ENCODE measurements around the gene PRF1.

Gene PRF1

DNA sequence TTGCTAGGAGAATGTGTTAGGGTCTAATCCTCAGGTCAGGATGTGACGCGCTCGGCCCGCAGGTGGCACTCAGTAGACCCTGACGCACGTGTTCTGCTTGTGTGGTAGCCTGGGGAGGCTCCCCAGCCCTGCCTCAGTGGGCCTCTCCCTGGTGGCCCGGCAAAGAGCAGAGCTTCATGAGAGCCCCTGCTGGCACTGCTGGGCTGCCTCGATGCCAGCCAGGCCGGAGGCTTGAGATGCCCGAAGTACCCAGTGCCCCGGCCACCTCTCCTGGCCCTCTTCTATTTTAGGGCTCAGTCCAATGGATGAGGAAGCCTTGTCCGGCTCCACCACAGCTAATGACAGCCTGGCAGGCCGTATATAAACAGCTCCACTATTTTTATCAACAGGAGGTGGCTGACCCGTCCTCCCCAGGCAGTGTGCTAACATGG is 42.0 kb downstream of the PRF1 start:
- no peak for DNase-seq (ENCODE audit: low read depth)

DNA sequence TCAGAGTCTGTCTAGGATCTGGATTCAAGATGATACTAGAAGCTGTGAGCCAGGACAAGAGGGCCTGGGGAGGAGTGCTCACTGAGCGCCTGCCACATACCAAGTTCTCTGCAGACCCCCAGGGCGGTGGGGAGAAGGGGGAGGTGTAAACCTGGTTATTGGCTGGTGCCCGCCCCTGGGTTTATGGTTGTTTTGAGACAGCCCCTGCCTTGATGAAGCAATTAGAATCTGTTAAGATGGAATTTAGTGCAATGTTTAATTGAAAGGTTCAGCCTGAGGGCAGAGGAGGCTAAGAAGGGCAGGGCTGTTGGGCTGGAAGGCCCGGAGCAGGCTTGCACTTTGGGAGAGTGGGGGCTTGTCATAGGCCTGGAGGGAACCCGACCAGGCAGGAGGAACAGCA is 42.7 kb downstream of the PRF1 start:
- DNase-seq (ENCODE audit: low read depth), result no peak

DNA sequence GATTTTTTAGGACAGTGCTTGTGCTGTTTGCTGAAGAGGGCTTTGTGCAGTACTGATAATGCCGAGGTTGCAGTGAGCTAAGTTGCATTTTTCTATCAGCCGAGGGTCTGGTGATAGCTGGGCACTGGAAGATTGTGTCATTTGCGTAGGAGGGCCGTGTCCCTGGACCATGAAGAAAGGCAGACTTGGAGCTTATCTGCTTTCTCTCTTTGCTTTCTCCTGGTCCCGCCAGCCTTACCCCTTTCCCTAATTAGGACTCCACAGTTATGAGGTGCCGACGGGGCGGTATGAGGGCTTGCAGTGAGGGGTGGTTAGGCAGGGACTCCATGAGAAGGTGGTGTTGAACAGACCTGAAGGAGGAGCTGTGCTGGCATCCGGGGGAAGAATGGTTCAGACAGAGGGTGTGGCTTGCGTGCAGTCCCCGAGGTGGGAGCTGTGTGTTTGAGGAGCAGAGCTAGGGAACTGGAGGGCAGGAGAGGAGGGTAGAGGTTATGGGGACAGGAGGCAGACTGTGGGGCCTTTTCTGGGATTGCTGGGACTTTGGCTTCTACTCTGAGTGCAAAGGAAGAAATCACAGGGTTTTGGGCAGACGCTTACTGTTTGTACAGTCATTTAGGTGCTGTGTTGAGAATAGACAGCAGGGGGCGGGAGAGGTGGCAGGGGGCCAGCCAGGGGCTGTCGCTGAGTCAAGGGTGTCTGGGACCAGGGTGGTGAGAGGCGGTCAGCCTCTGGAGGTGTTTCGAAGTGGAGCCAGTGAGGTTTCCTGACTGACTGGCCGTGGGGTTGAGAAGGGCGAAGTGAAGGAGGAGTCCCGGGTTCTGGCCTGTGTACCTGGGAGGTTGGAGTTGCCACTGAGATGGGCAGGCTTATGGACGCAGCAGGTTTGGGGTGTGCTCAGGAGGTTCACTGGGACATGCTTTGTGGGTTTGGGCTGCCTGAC is 43.4 kb downstream of the PRF1 start:
- peak; percentile 66 for DNase-seq (ENCODE audit: low read depth)

DNA sequence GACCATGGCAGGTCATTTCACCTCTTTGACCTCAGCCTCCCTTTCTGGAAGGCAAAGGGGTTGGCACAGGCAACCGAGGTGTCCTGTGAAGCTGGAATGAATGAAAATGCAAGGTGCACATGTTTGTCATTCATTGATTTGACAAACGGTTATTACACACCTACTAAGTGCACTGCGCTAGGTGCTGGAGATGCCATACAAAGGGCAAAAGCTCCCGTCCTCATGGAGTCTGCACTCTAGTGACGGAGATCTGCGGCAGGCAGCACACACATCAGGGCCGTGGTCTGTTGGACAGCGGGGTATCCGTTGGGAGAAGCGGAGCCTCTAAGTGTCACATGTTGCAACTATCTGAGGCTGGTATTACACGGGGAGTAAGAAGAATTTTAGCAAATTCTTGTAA is 44.2 kb downstream of the PRF1 start:
- no peak for DNase-seq (ENCODE audit: low read depth)

DNA sequence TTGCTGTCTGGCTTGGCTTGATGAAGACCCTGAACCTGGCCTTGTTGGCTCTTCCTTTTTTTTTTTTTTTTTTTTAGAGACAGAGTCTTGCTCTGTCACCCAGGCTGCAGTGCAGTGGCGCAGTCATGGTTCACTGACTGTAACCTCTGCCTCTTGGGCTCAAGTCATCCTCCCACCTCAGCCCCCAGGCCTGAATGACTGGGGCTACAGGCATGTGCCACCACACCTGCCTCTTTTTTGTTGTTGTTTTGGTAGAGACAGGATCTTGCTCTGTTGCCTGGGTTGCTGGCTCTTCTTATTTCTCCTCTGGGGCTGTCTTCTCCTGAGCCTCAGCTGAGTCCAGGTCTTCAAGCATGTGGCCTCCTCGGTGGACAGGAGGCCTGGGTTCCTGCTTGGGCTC is 44.7 kb downstream of the PRF1 start:
- DNase-seq (ENCODE audit: low read depth), result no peak

DNA sequence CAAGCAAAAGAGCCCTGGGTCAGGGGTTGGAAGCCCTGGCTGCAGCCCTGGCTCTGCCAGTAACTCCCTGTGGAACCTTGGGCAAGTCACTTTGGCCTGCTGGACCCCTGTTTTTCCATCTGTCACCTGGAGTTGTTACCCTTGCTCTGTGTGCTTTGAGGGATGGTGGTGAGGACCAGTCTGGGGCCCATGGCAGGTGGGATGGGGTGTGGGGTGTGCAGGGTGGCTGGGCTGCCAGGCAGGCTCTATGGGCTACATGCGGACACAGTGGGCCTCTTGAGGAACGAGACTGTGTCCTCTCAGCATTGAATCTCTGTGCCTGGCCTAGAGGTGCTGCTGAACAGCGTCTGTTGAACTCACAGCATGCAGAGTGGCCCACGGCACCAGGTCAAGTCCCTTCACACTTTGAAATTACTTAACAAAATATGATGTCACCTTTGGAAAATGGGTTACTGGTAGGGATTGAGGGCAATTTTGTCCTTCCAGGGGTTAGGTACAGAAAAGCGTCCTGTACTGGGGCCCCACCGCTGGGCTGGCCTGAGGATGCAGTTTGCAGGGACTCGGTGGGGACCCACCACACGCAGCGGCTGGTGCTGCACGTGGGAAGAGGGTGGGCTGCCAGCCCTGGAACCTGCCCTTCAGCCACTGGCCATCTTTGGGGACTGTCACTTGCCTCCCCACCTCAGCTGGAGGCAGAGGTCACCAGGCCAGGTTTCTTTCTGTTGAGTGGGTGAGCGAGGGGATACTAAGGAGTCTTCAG is 45.3 kb downstream of the PRF1 start:
- DNase-seq (ENCODE audit: low read depth), result no peak

DNA sequence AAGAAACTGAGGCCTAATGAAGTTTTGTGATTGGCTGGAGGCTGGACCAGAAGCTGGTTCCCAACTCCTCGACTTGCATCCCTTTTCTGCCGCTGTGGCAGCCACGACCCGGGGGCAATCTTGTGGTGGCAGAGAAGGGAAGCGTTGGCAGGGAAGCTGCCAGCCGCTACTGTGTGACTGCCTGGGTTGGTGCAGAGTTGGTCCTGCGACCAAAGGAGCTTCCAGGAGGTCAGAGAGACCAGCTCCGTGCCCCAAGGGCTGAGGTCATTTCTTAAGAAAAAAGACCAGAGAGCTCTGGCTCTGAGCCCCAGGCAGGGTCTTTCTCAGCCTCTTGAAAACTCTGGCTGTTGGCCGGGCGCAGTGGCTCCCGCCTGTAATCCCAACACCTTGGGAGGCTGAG is 47.2 kb downstream of the PRF1 start:
- DNase-seq (ENCODE audit: low read depth), result no peak

DNA sequence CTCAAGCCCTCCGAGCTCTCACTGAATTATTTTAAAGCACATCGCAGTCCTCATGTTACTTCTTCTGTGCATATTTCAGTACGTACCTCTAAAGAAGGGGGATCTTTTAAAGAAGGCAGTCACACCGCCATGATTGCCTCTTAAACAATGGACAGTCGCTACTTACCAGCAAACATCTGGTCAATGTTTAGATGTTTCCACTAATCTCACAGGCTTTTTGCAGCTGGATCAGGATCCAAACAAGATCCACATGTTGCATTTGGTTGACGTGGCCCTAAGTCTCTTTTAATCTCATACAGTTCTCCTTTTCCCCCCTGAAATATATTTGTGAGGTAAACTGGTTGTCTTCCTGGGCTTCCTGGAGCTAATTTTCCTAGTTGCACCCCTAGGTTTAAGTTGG is 50.0 kb downstream of the PRF1 start:
- DNase-seq (ENCODE audit: low read depth), result no peak

DNA sequence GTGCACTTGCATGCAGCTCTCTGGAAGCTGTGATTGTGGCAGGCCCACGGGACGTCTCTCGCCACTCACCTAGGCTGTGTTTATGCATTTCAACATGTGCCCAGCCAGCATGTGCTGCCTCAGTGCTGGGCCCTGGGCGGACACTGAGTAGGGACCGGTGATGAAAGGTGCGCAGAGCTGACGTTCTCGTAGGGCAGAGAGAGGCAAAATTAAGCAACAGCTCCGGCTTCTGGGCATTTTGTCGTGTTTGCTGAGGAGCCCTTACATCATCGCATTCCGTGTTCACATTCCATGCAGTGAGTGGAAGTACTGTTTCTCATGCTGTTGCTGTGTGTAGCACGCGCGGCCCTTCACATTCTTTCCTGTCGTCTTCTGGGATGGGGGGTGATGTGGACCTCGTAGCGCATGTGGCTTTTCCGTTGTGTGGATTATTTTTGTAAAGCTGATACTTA is 50.5 kb downstream of the PRF1 start:
- DNase-seq (ENCODE audit: low read depth), result peak; percentile 90

DNA sequence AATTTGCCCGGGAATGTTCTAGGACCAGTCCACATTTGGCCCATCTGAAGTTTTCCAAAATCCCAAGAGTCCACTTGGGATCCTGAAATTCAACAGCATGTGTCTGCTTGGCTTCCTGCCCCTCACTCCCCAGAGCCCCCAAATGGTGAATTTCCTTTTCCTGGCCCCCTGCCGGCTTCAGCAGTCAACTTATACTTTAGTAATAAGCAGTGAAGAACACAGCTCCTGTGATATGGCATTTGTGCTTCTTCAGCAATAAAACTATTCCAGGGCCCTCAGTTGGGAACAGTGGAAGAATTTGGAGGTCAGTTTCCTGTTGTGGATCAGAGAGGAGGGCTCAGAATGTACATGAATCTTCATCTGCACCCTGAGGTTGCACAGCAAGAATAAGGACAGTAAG is 51.1 kb downstream of the PRF1 start:
- no peak for DNase-seq (ENCODE audit: low read depth)

DNA sequence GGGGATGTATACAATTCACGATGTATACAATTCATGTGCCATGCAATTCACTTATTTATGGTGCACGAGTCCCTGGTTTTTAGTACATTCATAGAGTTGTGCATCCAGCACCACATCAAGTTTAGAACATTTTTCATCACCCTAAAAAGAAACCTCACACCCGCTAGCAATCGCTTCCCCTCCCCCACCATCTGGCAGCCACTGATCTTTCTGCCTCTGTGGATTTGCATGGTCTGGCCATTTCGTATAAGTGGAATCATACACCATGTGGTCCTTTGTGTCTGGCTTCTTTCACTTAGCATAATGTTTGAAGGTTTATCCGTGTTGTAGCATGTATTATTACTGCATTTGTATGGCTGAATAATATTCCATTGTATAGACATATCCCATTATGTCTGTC is 52.1 kb downstream of the PRF1 start:
- DNase-seq (ENCODE audit: low read depth), result no peak

DNA sequence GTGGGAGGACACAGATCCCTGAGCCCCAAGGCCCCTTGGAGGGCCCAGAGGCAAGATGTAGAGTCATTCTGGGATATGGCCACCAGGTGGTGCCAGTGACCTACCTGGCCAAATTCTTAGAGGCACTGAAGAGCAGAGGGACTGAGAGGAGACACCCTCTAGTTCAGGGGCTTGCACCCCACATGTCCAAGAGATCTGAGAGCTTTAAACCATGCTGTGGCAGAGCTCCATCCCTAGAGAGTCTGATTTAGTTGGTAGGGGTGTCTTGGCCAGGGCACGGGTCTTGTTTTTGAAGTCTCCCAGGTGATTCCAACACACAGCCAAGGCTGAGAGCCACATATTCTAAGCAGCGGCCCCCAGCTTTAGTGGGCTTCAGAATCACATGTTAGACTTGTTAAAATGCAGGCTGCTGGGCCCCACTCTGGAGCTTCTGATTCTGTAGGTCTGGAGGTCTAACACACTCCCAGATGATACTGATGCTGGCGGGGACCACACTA is 52.5 kb downstream of the PRF1 start:
- DNase-seq (ENCODE audit: low read depth), result peak; percentile 42

DNA sequence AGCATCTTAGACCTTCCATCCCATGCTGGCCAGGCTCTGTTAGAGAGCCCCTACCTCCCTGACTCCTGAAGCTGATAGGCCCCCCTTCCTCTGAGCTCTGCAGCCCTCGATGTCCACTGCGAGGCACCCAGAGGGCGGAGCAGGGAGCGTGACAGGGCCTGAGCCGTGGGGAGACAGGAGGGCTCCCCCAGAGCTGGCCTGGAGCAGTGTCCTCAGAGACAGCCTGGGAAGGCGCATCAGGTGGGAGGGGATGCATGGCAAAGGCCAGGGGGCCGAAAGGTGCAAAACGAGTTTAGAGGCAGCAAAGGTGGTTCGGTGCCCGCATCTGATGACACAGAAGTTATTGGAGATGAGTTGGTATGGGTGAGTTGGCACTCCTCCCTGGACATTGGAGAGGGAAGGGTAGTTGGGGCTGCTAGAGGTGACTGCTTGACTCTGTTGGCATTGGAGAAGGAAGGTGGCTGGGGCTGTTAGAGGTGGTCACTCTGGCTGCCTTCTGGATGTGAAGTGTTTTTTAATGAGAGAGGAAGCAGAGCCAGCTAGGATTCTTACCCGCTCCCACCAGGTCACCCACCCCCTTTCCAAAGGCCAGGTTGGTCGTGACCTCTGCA is 53.1 kb downstream of the PRF1 start:
- DNase-seq (ENCODE audit: low read depth), result no peak
